GM12878 (cell line): ENCODE measurements around the gene ANKRD13D. TPM values are rescaled to one million over a fixed set of nuclear protein-coding genes. Genes with fewer than 3 reads are reported as not detected.

Source experiments
- ATAC-seq: fragments of 200-7000 bp; cut with Tn5 transposase; 3 replicates; pipeline ENCODE4 v1.9.1; 2020; ENCODE audit warnings: mild to moderate bottlenecking, moderate library complexity
- BruUV-seq: library from RNA; stranded (reverse); fragments of 400-500 nt; replicated peaks from 2 replicates; lab custom pipeline; 2021; lab: Mats Ljungman, UMichigan
- CTCF ChIA-PET: fragments of 300-600 bp; sonication (Branson Sonifier 250); formaldehyde crosslinking; extraction: SDS; loops from one replicate; lab custom pipeline; 2021; ENCODE audit warnings: inconsistent platforms; lab: Yijun Ruan, JAX
- POLR2A ChIA-PET: fragments of 350-600 bp; formaldehyde crosslinking; extraction: SDS; loops from one replicate; lab custom pipeline; 2021; ENCODE audit warnings: inconsistent platforms; lab: Charles Lee
- RAD21 ChIA-PET: fragments of 300-600 bp; sonication (Branson Sonifier 250); formaldehyde crosslinking; loops from one replicate; lab custom pipeline; 2023; ENCODE audit warnings: antibody characterized with exemption; ENCODE audit not compliant: unreplicated experiment; lab: Charles Lee
- SMC1A ChIA-PET: fragments of 300-600 bp; sonication (Branson Sonifier 250); formaldehyde crosslinking; loops from one replicate; lab custom pipeline; 2023; ENCODE audit not compliant: unreplicated experiment, uncharacterized antibody; lab: Charles Lee
- DNase-seq: peaks from one replicate; pipeline ENCODE4 v3.0.0-alpha.2; 2011; ENCODE audit warnings: low read depth, low spot score
- FAIRE-seq: peaks from 3 replicates; lab custom pipeline; 2011; peaks lifted over from hg19 to GRCh38; lab: Jason Lieb, UNC
- H2AFZ ChIP-seq: 2 replicates; pipeline ENCODE4 v1.6.0; 2011; ENCODE audit warnings: low read depth, low read length, control low read depth; ENCODE audit not compliant: control insufficient read depth
- H3K27ac ChIP-seq: 2 replicates; pipeline ENCODE4 v1.5.1; 2011; ENCODE audit warnings: control low read depth; ENCODE audit not compliant: control insufficient read depth, insufficient read depth
- H3K27me3 ChIP-seq, 2 experiments: replicated peaks in 1 of 2; 2 replicates each; pipeline versions ENCODE4 v1.6.0 to v1.6.1; 2011; ENCODE audit warnings: low read length in 1 of 2; ENCODE audit not compliant: control insufficient read depth in 2 of 2, insufficient read depth in 2 of 2
- H3K36me3 ChIP-seq, 2 experiments: 2 replicates each; pipeline ENCODE4 v1.5.1; 2011; ENCODE audit warnings: low read length in 1 of 2; ENCODE audit not compliant: control insufficient read depth in 2 of 2, insufficient read depth in 2 of 2
- H3K4me1 ChIP-seq: 2 replicates; pipeline ENCODE4 v1.6.1; 2011; ENCODE audit warnings: mild to moderate bottlenecking, low read length, moderate library complexity, mixed read lengths; ENCODE audit not compliant: control insufficient read depth, insufficient read depth
- H3K4me2 ChIP-seq: 2 replicates; pipeline ENCODE4 v1.6.0; 2011; ENCODE audit warnings: control low read depth; ENCODE audit not compliant: control insufficient read depth, insufficient read depth
- H3K4me3 ChIP-seq: fragments of 200-600 bp; sonication (generic); 2 replicates; pipeline ENCODE4 v1.5.1; 2016
- H3K79me2 ChIP-seq: 2 replicates; pipeline ENCODE4 v1.6.0; 2011; ENCODE audit warnings: low read length; ENCODE audit not compliant: control insufficient read depth, insufficient read depth
- H3K9ac ChIP-seq: 2 replicates; pipeline ENCODE4 v1.8.0; 2011; ENCODE audit warnings: low read length, control low read depth, mixed read lengths; ENCODE audit not compliant: control insufficient read depth, insufficient read depth
- H3K9me3 ChIP-seq: replicated peaks from 3 replicates; pipeline ENCODE4 v1.5.1; 2011; ENCODE audit warnings: mild to moderate bottlenecking, low read length; ENCODE audit not compliant: control insufficient read depth, insufficient read depth
- H4K20me1 ChIP-seq: 2 replicates; pipeline ENCODE4 v1.6.0; 2011; ENCODE audit not compliant: control insufficient read depth, insufficient read depth
- BMI1 ChIP-seq: fragments of 450-650 bp; IDR thresholded peaks from 2 replicates; pipeline ENCODE4 v1.6.1; 2016; ENCODE audit warnings: mild to moderate bottlenecking, moderate library complexity, borderline replicate concordance
- CBFB ChIP-seq: IDR thresholded peaks from 2 replicates; pipeline ENCODE4 v1.6.1; 2016; ENCODE audit warnings: antibody characterized with exemption, low read depth
- DPF2 ChIP-seq: fragments of 450-650 bp; IDR thresholded peaks from 2 replicates; pipeline ENCODE4 v1.6.1; 2017; ENCODE audit warnings: mild to moderate bottlenecking
- EGR1 ChIP-seq, 2 experiments: IDR thresholded peaks; 1 replicate in 1 of 2; 2 replicates in 1 of 2; pipeline ENCODE4 v1.6.1; 2011 to 2012; ENCODE audit warnings: low read depth in 2 of 2, low read length in 2 of 2, borderline replicate concordance in 1 of 2, mild to moderate bottlenecking in 1 of 2, moderate library complexity in 1 of 2
- FOXK2 ChIP-seq: fragments of 450-650 bp; IDR thresholded peaks from 2 replicates; pipeline ENCODE4 v1.6.1; 2017; ENCODE audit warnings: mild to moderate bottlenecking, moderate library complexity
- KDM1A ChIP-seq: fragments of 200-600 bp; sonication (generic); IDR thresholded peaks from 2 replicates; pipeline ENCODE4 v1.6.1; 2016; ENCODE audit warnings: borderline replicate concordance
- MTA2 ChIP-seq: fragments of 450-650 bp; IDR thresholded peaks from 2 replicates; pipeline ENCODE4 v1.6.1; 2016; ENCODE audit warnings: low read depth, mild to moderate bottlenecking, moderate library complexity
- MXI1 ChIP-seq: fragments of 150-350 bp; IDR thresholded peaks from 2 replicates; pipeline ENCODE4 v1.6.1; 2011; ENCODE audit warnings: low read depth, mild to moderate bottlenecking, inconsistent platforms, low read length, improper control_type of control experiment
- NFXL1 ChIP-seq: fragments of 450-650 bp; IDR thresholded peaks from 2 replicates; pipeline ENCODE4 v1.6.1; 2017; ENCODE audit warnings: antibody characterized with exemption, mild to moderate bottlenecking, borderline replicate concordance
- NFYA ChIP-seq: IDR thresholded peaks from 2 replicates; pipeline ENCODE4 v1.6.1; 2011; ENCODE audit warnings: low read depth, mild to moderate bottlenecking, low read length, improper control_type of control experiment, borderline replicate concordance
- POLR2AphosphoS5 ChIP-seq: IDR thresholded peaks from 2 replicates; pipeline ENCODE4 v1.6.1; 2011; ENCODE audit warnings: mild to moderate bottlenecking, low read length, inconsistent platforms
- RCOR1 ChIP-seq: conservative IDR thresholded peaks from 2 replicates; pipeline ENCODE4 v1.6.1; 2012; ENCODE audit warnings: low read depth, low read length, improper control_type of control experiment
- RFX5 ChIP-seq: IDR thresholded peaks from 2 replicates; pipeline ENCODE4 v1.6.1; 2011; ENCODE audit warnings: low read depth, low read length, improper control_type of control experiment
- SIN3A ChIP-seq: IDR thresholded peaks from 2 replicates; pipeline ENCODE4 v1.6.1; 2012; ENCODE audit warnings: low read depth, low read length, improper control_type of control experiment
- SMC3 ChIP-seq: IDR thresholded peaks from 2 replicates; pipeline ENCODE4 v1.6.1; 2011; ENCODE audit warnings: low read length, improper control_type of control experiment, borderline replicate concordance
- STAT3 ChIP-seq: IDR thresholded peaks from 2 replicates; pipeline ENCODE4 v1.6.1; 2011; ENCODE audit warnings: low read depth, low read length, improper control_type of control experiment
- TCF3 ChIP-seq: IDR thresholded peaks from 2 replicates; pipeline ENCODE4 v1.6.1; 2012; ENCODE audit warnings: low read depth, mild to moderate bottlenecking, low read length, borderline replicate concordance; ENCODE audit not compliant: insufficient read depth
- WGBS: methylation state at CpG from one replicate; pipeline ENCODE4 v1.1.6; 2016; ENCODE audit warnings: low lambda C conversion rate; ENCODE audit not compliant: insufficient replicate concordance, insufficient coverage; ENCODE audit errors: missing lambda C conversion rate; 5-methylcytosine and 5-hydroxymethylcytosine counted together
- in situ Hi-C: fragments of 300-500 bp; cut with MboI; formaldehyde crosslinking; loops from 9 replicates; pipeline ENCODE4 v1.14.3; 2018; ENCODE audit warnings: mixed read lengths
- intact Hi-C: fragments of 100-400 bp; cut with micrococcal nuclease; formaldehyde crosslinking; loops from one replicate; pipeline ENCODE4 v1.14.2; 2022; ENCODE audit not compliant: unreplicated experiment
- polyA plus RNA-seq, 11 experiments: library from polyadenylated mRNA; depleted of rRNA in 4 of 11; unstranded in 6 of 11; stranded (reverse) in 5 of 11; fragments of >200 nt; fragmentation: Nextera tagmentation in 4 of 11; fragmentation: Illumina TruSeq in 1 of 11; extraction: Ambion mirVana in 4 of 11; extraction: Trizol in 1 of 11; gene quantifications; 1 replicate in 1 of 11; 2 replicates in 10 of 11; pipeline versions ENCODE4 v1.2.1 to v1.2.3, GENCODE V29; 2011 to 2016; ENCODE audit warnings: inconsistent platforms in 2 of 11, missing spikeins in 2 of 11, low read depth in 1 of 11
- total RNA-seq, 4 experiments: library from RNA; depleted of rRNA in 3 of 4; stranded (reverse); fragments of >200 nt in 3 of 4; fragmentation: Illumina TruSeq in 1 of 4; extraction: Trizol in 1 of 4; gene quantifications; 2 replicates each; pipeline versions ENCODE4 v1.2.1 to v1.2.3, GENCODE V29; 2013 to 2021
- TF ChIP-seq, protein P1 (sequence below): IDR thresholded peaks from 2 replicates; pipeline ENCODE4 v1.6.1; 2011; ENCODE audit warnings: borderline replicate concordance, low read depth, mild to moderate bottlenecking, moderate library complexity, low read length; ENCODE audit not compliant: insufficient read depth, poor library complexity, severe bottlenecking
- TF ChIP-seq, protein P2 (sequence below), 3 experiments: IDR thresholded peaks in 2 of 3; conservative IDR thresholded peaks in 1 of 3; 2 replicates each; pipeline ENCODE4 v1.5.1; 2011; ENCODE audit warnings: low read depth in 3 of 3, low read length in 3 of 3, mild to moderate bottlenecking in 3 of 3, control low read depth in 2 of 3, moderate library complexity in 2 of 3, inconsistent platforms in 1 of 3, mixed read lengths in 1 of 3; ENCODE audit not compliant: control insufficient read depth in 2 of 3, insufficient read depth in 1 of 3; ENCODE audit errors: extremely low read depth in 1 of 3
- TF ChIP-seq, protein P3 (sequence below): fragments of 450-650 bp; IDR thresholded peaks from 2 replicates; pipeline ENCODE4 v1.6.1; 2017; ENCODE audit warnings: borderline replicate concordance

The ANKRD13D gene
- total and polyA plus RNA-seq, 10 of the 15 experiments (the other 5 are each of a cell fraction or from before 2014, with no cell fraction given), result 2.0 to 56.2 (median 21.4) TPM

DNA sequence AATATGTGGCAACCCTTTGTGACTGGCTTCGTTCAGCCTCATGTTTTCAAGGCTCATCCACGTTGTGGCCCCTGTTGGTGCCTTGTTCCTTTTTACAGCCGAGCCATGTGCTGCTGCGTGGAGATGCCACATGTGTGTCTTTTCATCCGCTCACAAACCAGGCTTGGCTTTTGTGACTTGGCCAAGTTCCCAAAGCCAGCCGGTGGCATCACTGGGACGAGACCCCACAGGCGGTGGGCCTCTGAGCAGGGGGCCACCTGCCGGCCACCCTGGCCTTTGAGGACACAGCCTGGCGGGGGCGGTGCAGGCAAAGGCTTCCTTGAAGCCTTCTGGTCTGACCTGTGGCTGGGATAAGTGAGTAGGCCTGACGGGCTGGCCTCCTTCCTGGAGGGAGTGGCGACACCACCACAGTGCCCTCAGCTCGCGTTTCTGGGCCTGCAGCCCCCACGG, 12.3 kb upstream of the ANKRD13D start:
- Histone ChIP-seq H3K9ac (peak overlapping the region; percentile 69), H3K9me3 (no peaks in the 10 kb centered on the region), H3K27ac (peak overlapping the region; percentile 99), H3K4me2 (peak overlapping the region; percentile 84), H3K36me3 (peaks cover 26 to 52% of the 10 kb centered on the region in 2 experiments), H3K79me2 (peaks cover 72% of the 10 kb centered on the region), H4K20me1 (no peaks in the 10 kb centered on the region), H3K4me1 (peaks cover 53% of the 10 kb centered on the region), H2AFZ (no peak overlapping the region), H3K27me3 (no peaks in the 10 kb centered on the region), H3K4me3 (peak overlapping the region; percentile 10; the same call in 1 of the 2 replicates)
- DNase-seq (no peak), FAIRE-seq (no peak), ATAC-seq (peak; percentile 55)
- ChIA-PET RAD21 (interaction anchor here (0.9 to 1.9 kb wide), 8 partner anchors 7 to 79 kb away, joined by 3 to 14 read pairs (median 6); partner anchors contain the start of genes ANKRD13D and GRK2), POLR2A (interaction anchor here (1.1 to 2.6 kb wide), 7 partner anchors 8 to 163 kb away, joined by 3 to 25 read pairs (median 6); partner anchors contain the start of gene ANKRD13D), SMC1A (interaction anchor here (0.6 to 1.9 kb wide), 7 partner anchors 9 to 76 kb away, joined by 3 to 9 read pairs (median 4); partner anchors contain the start of genes GRK2 and POLD4), CTCF (interaction anchor here (0.6 to 2.0 kb wide), 8 partner anchors 9 to 75 kb away, joined by 3 to 20 read pairs (median 8); partner anchors contain the start of genes ANKRD13D and GRK2)
- BruUV-seq, result no TSS peak
- WGBS, result 8% methylated on average over 16 of the region's 16 CpGs
- in situ Hi-C loops (no loop called here), intact Hi-C loops (loop anchor here (1.0 kb wide), 2 partner anchors 9 to 11 kb away; no protein-coding TSS in a partner anchor)
- no peak for TF ChIP-seq FOXK2
- TF ChIP-seq NFYA, result no peak
- TF ChIP-seq RFX5, result no peak
- no peak; the same call in 1 of the 2 replicates for TF ChIP-seq SMC3
- peak; percentile 53; the same call in 1 of the 2 replicates for TF ChIP-seq SIN3A
- no peak for TF ChIP-seq STAT3
- 0 out of 2 replicates have a peak, but pooled peaks have one; percentile 54 for TF ChIP-seq POLR2AphosphoS5
- TF ChIP-seq, protein P1, sequence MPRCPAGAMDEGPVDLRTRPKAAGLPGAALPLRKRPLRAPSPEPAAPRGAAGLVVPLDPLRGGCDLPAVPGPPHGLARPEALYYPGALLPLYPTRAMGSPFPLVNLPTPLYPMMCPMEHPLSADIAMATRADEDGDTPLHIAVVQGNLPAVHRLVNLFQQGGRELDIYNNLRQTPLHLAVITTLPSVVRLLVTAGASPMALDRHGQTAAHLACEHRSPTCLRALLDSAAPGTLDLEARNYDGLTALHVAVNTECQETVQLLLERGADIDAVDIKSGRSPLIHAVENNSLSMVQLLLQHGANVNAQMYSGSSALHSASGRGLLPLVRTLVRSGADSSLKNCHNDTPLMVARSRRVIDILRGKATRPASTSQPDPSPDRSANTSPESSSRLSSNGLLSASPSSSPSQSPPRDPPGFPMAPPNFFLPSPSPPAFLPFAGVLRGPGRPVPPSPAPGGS, result no peak
- TF ChIP-seq, protein P2, sequence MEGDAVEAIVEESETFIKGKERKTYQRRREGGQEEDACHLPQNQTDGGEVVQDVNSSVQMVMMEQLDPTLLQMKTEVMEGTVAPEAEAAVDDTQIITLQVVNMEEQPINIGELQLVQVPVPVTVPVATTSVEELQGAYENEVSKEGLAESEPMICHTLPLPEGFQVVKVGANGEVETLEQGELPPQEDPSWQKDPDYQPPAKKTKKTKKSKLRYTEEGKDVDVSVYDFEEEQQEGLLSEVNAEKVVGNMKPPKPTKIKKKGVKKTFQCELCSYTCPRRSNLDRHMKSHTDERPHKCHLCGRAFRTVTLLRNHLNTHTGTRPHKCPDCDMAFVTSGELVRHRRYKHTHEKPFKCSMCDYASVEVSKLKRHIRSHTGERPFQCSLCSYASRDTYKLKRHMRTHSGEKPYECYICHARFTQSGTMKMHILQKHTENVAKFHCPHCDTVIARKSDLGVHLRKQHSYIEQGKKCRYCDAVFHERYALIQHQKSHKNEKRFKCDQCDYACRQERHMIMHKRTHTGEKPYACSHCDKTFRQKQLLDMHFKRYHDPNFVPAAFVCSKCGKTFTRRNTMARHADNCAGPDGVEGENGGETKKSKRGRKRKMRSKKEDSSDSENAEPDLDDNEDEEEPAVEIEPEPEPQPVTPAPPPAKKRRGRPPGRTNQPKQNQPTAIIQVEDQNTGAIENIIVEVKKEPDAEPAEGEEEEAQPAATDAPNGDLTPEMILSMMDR (IDR thresholded peaks at IDR 0.05 in 2 of 3, conservative IDR thresholded peaks at IDR 0.05 in 1 of 3; ENCODE audit: control insufficient read depth in 2 of 3, extremely low read depth in 1 of 3, insufficient read depth in 1 of 3, low read depth in 3 of 3, low read length in 3 of 3), result peak; percentile 22 to 56 (median 40); a peak in 5 of 6 replicates
- TF ChIP-seq KDM1A, result no peak
- TF ChIP-seq MTA2, result no peak
- TF ChIP-seq CBFB, result no peak
- peak in 1 of 2 experiments; percentile 81; a peak in 2 of 3 replicates for TF ChIP-seq EGR1 (IDR thresholded peaks at IDR 0.05; ENCODE audit: borderline replicate concordance in 1 of 2, low read depth in 2 of 2, low read length in 2 of 2)
- TF ChIP-seq, protein P3, sequence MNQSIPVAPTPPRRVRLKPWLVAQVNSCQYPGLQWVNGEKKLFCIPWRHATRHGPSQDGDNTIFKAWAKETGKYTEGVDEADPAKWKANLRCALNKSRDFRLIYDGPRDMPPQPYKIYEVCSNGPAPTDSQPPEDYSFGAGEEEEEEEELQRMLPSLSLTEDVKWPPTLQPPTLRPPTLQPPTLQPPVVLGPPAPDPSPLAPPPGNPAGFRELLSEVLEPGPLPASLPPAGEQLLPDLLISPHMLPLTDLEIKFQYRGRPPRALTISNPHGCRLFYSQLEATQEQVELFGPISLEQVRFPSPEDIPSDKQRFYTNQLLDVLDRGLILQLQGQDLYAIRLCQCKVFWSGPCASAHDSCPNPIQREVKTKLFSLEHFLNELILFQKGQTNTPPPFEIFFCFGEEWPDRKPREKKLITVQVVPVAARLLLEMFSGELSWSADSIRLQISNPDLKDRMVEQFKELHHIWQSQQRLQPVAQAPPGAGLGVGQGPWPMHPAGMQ, result no peak
- 0 out of 2 replicates have a peak, but pooled peaks have one; percentile 39 for TF ChIP-seq MXI1
- TF ChIP-seq BMI1, result no peak
- TF ChIP-seq TCF3, result no peak
- TF ChIP-seq DPF2, result no peak
- 0 out of 2 replicates have a peak, but pooled peaks have one; percentile 1 for TF ChIP-seq RCOR1
- no peak for TF ChIP-seq NFXL1
